Esophagus squamous epithelium (tissue), 4 donors: Measurements from ENCODE around the gene MOCOS.

Source experiments
- CTCF ChIP-seq, 6 experiments: fragments of 450-650 bp in 4 of 6; fragments of 200-600 bp in 2 of 6; sonication (generic) in 2 of 6; IDR thresholded peaks; one replicate each; pipeline ENCODE4 v1.5.1; 2016 to 2019; ENCODE audit warnings: antibody characterized with exemption in 6 of 6, mild to moderate bottlenecking in 4 of 6, moderate library complexity in 4 of 6
- POLR2A ChIP-seq, 4 donors: fragments of 450-650 bp; IDR thresholded peaks; one replicate each; pipeline ENCODE4 v1.6.1; 2017; ENCODE audit warnings: antibody characterized with exemption in 4 of 4, mild to moderate bottlenecking in 4 of 4, moderate library complexity in 3 of 4

- no peak for TF ChIP-seq POLR2A (IDR thresholded peaks at IDR 0.05)
- no peak for TF ChIP-seq CTCF (IDR thresholded peaks at IDR 0.05)
These were observed 5.3 kb upstream of the MOCOS start for GRCh38 chr18:36181898-36182506.
